PC-9 (cell line): Measurements from ENCODE around the gene SV2A. TPM values are rescaled to one million over a fixed set of nuclear protein-coding genes. Genes with fewer than 3 reads are reported as not detected.
A peak's percentile ranks its signal among the peaks of the same experiment; 100 is the strongest.

Source experiments
- BruUV-seq: library from RNA; stranded (reverse); fragments of 400-500 nt; replicated peaks from 2 replicates; lab custom pipeline; 2021; lab: Mats Ljungman, UMichigan
- CTCF ChIA-PET: fragments of 300-600 bp; sonication (Branson Sonifier 250); formaldehyde crosslinking; loops from one replicate; lab custom pipeline; 2022; ENCODE audit warnings: antibody characterized with exemption; lab: Charles Lee
- POLR2A ChIA-PET: fragments of 300-600 bp; sonication (Branson Sonifier 250); formaldehyde crosslinking; loops from one replicate; lab custom pipeline; 2022; ENCODE audit warnings: antibody characterized with exemption; ENCODE audit not compliant: unreplicated experiment; lab: Charles Lee
- DNase-seq, 2 experiments: peaks; one replicate each; pipeline versions ENCODE4 v3.0.0 to v3.0.0-alpha.2; 2015 to 2022; ENCODE audit warnings: mixed read lengths in 1 of 2
- H2AFZ ChIP-seq: fragments of 200-600 bp; sonication (generic); 2 replicates; pipeline ENCODE4 v1.8.1; 2017; ENCODE audit warnings: antibody characterized with exemption
- H3F3A ChIP-seq: fragments of 200-600 bp; sonication (generic); 2 replicates; pipeline ENCODE4 v1.8.1; 2017; ENCODE audit warnings: antibody characterized with exemption, mild to moderate bottlenecking, low read depth; ENCODE audit not compliant: insufficient read depth
- H3K27ac ChIP-seq: fragments of 200-600 bp; sonication (generic); 2 replicates; pipeline ENCODE4 v1.6.1; 2016; ENCODE audit warnings: mixed run types
- H3K27me3 ChIP-seq: fragments of 200-600 bp; sonication (generic); 2 replicates; pipeline ENCODE4 v1.6.1; 2016; ENCODE audit warnings: low read depth, mixed run types; ENCODE audit not compliant: insufficient read depth
- H3K36me3 ChIP-seq: fragments of 200-600 bp; sonication (generic); 2 replicates; pipeline ENCODE4 v1.6.1; 2016; ENCODE audit warnings: low read depth, mixed run types
- H3K4me1 ChIP-seq: fragments of 200-600 bp; sonication (generic); replicated peaks from 2 replicates; pipeline ENCODE4 v1.6.1; 2016; ENCODE audit warnings: mixed run types; ENCODE audit not compliant: insufficient read depth
- H3K4me2 ChIP-seq: fragments of 200-600 bp; sonication (generic); 2 replicates; pipeline ENCODE4 v1.6.1; 2017; ENCODE audit warnings: mixed run types
- H3K4me3 ChIP-seq: fragments of 200-600 bp; sonication (generic); 2 replicates; pipeline ENCODE4 v1.6.1; 2016; ENCODE audit warnings: mixed run types
- H3K79me2 ChIP-seq: fragments of 200-600 bp; sonication (generic); 2 replicates; pipeline ENCODE4 v1.6.1; 2017; ENCODE audit warnings: low read depth, mixed run types
- H3K9me2 ChIP-seq: fragments of 200-600 bp; sonication (generic); 2 replicates; pipeline ENCODE4 v1.8.1; 2017; ENCODE audit warnings: mild to moderate bottlenecking; ENCODE audit not compliant: insufficient read depth
- H3K9me3 ChIP-seq: fragments of 200-600 bp; sonication (generic); 2 replicates; pipeline ENCODE4 v1.8.1; 2016; ENCODE audit warnings: low read depth; ENCODE audit not compliant: insufficient read depth
- H4K20me1 ChIP-seq: fragments of 200-600 bp; sonication (generic); 2 replicates; pipeline ENCODE4 v1.8.1; 2017; ENCODE audit not compliant: insufficient read depth
- EZH2 ChIP-seq: fragments of 200-600 bp; sonication (generic); IDR thresholded peaks from 2 replicates; pipeline ENCODE4 v1.8.0; 2017; ENCODE audit warnings: antibody characterized with exemption, low read depth
- intact Hi-C: fragments of 100-400 bp; cut with micrococcal nuclease; formaldehyde crosslinking; loops from one replicate; pipeline ENCODE4 v1.10.0; 2022; ENCODE audit not compliant: unreplicated experiment
- total RNA-seq: library from RNA; stranded (reverse); gene quantifications from 2 replicates; pipeline ENCODE4 v1.2.3, GENCODE V29; 2021
- TF ChIP-seq, protein P1 (sequence below): fragments of 200-600 bp; sonication (generic); conservative IDR thresholded peaks from 2 replicates; pipeline ENCODE4 v1.6.1; 2017; ENCODE audit warnings: mixed run types, antibody characterized with exemption, mild to moderate bottlenecking, moderate library complexity

The SV2A gene
- total RNA-seq, 1 experiment from 2014 or later, result 0.33 TPM

DNA sequence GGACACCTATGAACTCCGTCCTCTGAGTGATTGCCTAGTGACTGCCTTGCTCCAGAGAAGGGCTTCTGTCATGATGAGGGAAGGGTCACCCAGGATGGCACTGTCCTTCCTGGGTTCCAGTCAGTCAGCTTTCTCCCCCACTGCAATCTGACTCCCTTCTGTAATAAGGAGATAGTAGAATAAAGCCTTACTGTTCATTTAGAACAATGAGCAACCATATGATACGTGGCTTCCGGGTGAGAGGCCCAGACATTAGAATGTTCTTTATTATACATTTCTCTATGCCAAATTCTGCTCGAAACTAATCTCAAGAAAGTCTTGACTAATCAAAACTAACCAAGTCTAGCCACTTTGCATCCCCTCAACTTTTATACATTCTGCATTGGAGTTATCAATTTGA, 27.6 kb upstream of the SV2A start:
- TF ChIP-seq EZH2, result no peak
- TF ChIP-seq, protein P1, sequence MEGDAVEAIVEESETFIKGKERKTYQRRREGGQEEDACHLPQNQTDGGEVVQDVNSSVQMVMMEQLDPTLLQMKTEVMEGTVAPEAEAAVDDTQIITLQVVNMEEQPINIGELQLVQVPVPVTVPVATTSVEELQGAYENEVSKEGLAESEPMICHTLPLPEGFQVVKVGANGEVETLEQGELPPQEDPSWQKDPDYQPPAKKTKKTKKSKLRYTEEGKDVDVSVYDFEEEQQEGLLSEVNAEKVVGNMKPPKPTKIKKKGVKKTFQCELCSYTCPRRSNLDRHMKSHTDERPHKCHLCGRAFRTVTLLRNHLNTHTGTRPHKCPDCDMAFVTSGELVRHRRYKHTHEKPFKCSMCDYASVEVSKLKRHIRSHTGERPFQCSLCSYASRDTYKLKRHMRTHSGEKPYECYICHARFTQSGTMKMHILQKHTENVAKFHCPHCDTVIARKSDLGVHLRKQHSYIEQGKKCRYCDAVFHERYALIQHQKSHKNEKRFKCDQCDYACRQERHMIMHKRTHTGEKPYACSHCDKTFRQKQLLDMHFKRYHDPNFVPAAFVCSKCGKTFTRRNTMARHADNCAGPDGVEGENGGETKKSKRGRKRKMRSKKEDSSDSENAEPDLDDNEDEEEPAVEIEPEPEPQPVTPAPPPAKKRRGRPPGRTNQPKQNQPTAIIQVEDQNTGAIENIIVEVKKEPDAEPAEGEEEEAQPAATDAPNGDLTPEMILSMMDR, result no peak
- ChIA-PET CTCF (no interaction called here), POLR2A (no interaction called here)
- Histone ChIP-seq H2AFZ (no peak overlapping the region), H3K27ac (no peak overlapping the region), H3K9me3 (no peaks in the 10 kb centered on the region), H3K27me3 (no peaks in the 10 kb centered on the region), H3K4me1 (peaks cover 12% of the 10 kb centered on the region), H3K4me3 (no peak overlapping the region), H4K20me1 (no peaks in the 10 kb centered on the region), H3K79me2 (no peaks in the 10 kb centered on the region), H3K36me3 (peaks cover 14% of the 10 kb centered on the region; the same call in 1 of the 2 replicates), H3K9me2 (no peaks in the 10 kb centered on the region), H3K4me2 (no peak overlapping the region), H3F3A (peaks cover 21% of the 10 kb centered on the region)
- intact Hi-C loops, result no loop called here
- no peak for DNase-seq
- BruUV-seq, result no TSS peak

DNA sequence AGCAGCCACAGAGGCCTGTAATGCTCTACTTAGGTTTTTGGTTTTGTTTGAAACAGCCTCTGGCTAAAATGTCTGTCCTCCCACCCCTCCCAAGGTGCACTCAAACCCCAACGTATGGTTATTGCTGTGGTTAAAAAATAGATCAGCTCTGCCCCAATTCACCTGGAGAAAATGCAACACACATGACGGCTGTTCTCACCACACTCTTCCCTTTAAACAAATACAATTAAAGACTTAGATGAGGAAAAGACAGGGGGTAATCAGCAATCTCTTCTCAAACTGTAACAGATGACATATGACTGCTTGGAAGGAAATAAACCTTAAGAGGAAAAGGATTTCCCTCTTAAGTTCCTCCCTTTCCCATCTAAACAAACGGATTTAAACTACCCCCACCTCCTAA, 25.2 kb upstream of the SV2A start:
- H3K4me3 ChIP-seq, result no peak overlapping the region
- no peaks in the 10 kb centered on the region for H3K27me3 ChIP-seq
- H4K20me1 ChIP-seq, result no peaks in the 10 kb centered on the region
- intact Hi-C loops, result no loop called here
- no peaks in the 10 kb centered on the region for H3K79me2 ChIP-seq
- TF ChIP-seq, protein P1, result no peak
- TF ChIP-seq EZH2, result no peak
- H3K36me3 ChIP-seq, result peaks cover 14% of the 10 kb centered on the region; the same call in 1 of the 2 replicates
- H3K4me1 ChIP-seq, result peaks cover 26% of the 10 kb centered on the region
- peaks cover 43% of the 10 kb centered on the region for H3F3A ChIP-seq
- CTCF ChIA-PET, result no interaction called here
- H2AFZ ChIP-seq, result no peak overlapping the region
- H3K4me2 ChIP-seq, result no peak overlapping the region
- no peak for DNase-seq
- POLR2A ChIA-PET, result no interaction called here
- no peaks in the 10 kb centered on the region for H3K9me2 ChIP-seq
- H3K27ac ChIP-seq, result peak overlapping the region; percentile 10; the same call in 1 of the 2 replicates
- H3K9me3 ChIP-seq, result no peaks in the 10 kb centered on the region
- BruUV-seq, result no TSS peak

DNA sequence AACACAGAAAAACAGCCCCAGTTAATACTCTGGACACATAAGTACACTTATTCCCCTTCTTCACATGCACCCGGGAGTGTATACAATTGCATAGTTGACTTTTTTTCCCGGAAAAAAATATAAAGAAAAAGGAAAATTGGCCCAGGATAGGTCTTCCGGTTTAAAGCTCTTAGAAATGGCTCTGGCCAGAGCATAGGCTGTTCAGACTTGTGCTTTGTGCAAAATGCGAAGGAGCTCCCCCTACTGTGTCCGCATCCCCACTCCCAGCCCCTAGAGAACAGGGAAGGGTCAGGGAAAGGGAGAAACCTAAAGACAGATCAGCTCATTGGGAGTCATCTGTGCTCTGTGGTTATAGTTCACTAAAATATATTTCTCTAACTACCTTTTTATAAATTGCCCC, 24.6 kb upstream of the SV2A start:
- Histone ChIP-seq H4K20me1 (no peaks in the 10 kb centered on the region), H3K9me3 (no peaks in the 10 kb centered on the region), H3K4me3 (no peak overlapping the region), H3K9me2 (no peaks in the 10 kb centered on the region), H3K4me2 (no peak overlapping the region), H3K36me3 (peaks cover 10% of the 10 kb centered on the region; the same call in 1 of the 2 replicates), H3K4me1 (peaks cover 31% of the 10 kb centered on the region), H3F3A (peaks cover 46% of the 10 kb centered on the region), H3K27ac (no peak overlapping the region), H2AFZ (no peak overlapping the region), H3K27me3 (no peaks in the 10 kb centered on the region), H3K79me2 (no peaks in the 10 kb centered on the region)
- intact Hi-C loops, result no loop called here
- ChIA-PET POLR2A (no interaction called here), CTCF (no interaction called here)
- BruUV-seq, result no TSS peak
- TF ChIP-seq, protein P1, result no peak
- no peak for TF ChIP-seq EZH2
- no peak for DNase-seq
